Heart left ventricle (tissue), 13 donors: ENCODE data around the gene SLC26A11.

ENCODE experiments used
- POLR2A ChIP-seq, 2 donors: fragments of 450-650 bp; IDR thresholded peaks; one replicate each; pipeline ENCODE4 v1.6.1; 2017; ENCODE audit warnings: antibody characterized with exemption in 2 of 2, mild to moderate bottlenecking in 2 of 2, moderate library complexity in 2 of 2
- TF ChIP-seq, protein P1 (sequence below), 12 donors: fragments of 200-600 bp; sonication (generic) in 4 of 12; IDR thresholded peaks; one replicate each; pipeline versions ENCODE4 v1.5.0 to v1.8.0; 2018 to 2022; ENCODE audit warnings: antibody characterized with exemption in 12 of 12, mild to moderate bottlenecking in 5 of 12
- donor health status: ischemic (EF 13 %, LVEDD 7.1; RV severe dilation, severe dysfunction).
- donor health status: DM: no; HTN: yes; CAD: no.
- donor health status: DM: no; HTN: no; CAD: no.
- donor health status: ischemic (EF 25% LVEDD 6.9; RV normal size, moderate dysfunction).
- donor health status: ischemic (EF 25% LVEDD 5.7; RV mildly dilated, moderate dysfunction).
- donor health status: ischemic (EF 35%, LVEDD 5.7; RV mildly dilated, moderate dysfunction).
- donor health status: nonischemic (EF 11% LVEDD 7.7; RV severe dilation, severe dysfunction).
- donor health status: DM: yes; HTN: yes; CAD: no.
- donor health status: PGD.
- donor health status: ischemic (EF 29% LVEDD 5.4; RV normal size, mild dysfunction).
- donor health status: nonischemic (EF 23%, LVEDD 6.1; RV moderate dilation, normal function).

DNA sequence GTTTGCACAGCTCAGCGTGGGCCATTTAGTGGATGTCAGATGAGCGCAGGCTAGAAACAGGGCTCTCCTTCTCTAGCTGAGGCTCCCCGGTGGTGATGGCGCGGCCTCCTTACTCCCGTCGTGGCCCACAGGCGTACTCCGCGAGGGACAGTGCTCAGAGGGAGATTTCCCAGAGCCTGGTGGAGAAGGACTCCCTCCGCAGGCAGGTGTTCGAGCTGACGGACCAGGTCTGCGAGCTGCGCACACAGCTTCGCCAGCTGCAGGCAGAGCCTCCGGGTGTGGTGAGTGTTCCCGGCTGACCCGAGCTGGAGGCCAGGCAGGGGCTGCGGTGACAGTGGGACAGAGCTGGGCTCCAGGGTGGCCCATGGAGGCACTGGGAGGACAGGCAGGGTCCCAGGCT, 29.0 kb upstream of the SLC26A11 start:
- TF ChIP-seq, protein P1, sequence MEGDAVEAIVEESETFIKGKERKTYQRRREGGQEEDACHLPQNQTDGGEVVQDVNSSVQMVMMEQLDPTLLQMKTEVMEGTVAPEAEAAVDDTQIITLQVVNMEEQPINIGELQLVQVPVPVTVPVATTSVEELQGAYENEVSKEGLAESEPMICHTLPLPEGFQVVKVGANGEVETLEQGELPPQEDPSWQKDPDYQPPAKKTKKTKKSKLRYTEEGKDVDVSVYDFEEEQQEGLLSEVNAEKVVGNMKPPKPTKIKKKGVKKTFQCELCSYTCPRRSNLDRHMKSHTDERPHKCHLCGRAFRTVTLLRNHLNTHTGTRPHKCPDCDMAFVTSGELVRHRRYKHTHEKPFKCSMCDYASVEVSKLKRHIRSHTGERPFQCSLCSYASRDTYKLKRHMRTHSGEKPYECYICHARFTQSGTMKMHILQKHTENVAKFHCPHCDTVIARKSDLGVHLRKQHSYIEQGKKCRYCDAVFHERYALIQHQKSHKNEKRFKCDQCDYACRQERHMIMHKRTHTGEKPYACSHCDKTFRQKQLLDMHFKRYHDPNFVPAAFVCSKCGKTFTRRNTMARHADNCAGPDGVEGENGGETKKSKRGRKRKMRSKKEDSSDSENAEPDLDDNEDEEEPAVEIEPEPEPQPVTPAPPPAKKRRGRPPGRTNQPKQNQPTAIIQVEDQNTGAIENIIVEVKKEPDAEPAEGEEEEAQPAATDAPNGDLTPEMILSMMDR (IDR thresholded peaks at IDR 0.05): no peak
- no peak for TF ChIP-seq POLR2A (IDR thresholded peaks at IDR 0.05)
